AML-193 (cell line): ENCODE data around the gene POLE.
A peak's percentile ranks its signal among the peaks of the same experiment; 100 is the strongest.
"Not testable (repeated sequence)": the region's sequence is repeated elsewhere in the genome, so short reads cannot be mapped to it uniquely, and the experiment has no call there.

Source experiments
- DNase-seq, 2 experiments: peaks; one replicate each; lab custom pipeline; 2025; lab: John Stamatoyannopoulos, UW

The POLE gene

GRCh38 chr12:132614861-132615578 is 72.1 kb downstream of the POLE start:
- DNase-seq = peak; percentile 54 to 75

GRCh38 chr12:132614029-132614428 is 73.1 kb downstream of the POLE start:
- DNase-seq = no peak

GRCh38 chr12:132611620-132612019 is 75.5 kb downstream of the POLE start:
- no peak for DNase-seq

GRCh38 chr12:132610866-132611602 is 76.1 kb downstream of the POLE start:
- no peak for DNase-seq

GRCh38 chr12:132610051-132610759 is 76.9 kb downstream of the POLE start, which contains the start of gene LRCOL1:
Gene LRCOL1 (minus strand): TSS chr12:132610582. CDS start chr12:132606251, 4,331 bp downstream.
- no peak for DNase-seq

GRCh38 chr12:132608231-132609171 is 78.6 kb downstream of the POLE start:
- no peak for DNase-seq

GRCh38 chr12:132606927-132607326 is 80.2 kb downstream of the POLE start:
- no peak for DNase-seq

- no peak for DNase-seq
These were observed 80.7 kb downstream of the POLE start for GRCh38 chr12:132606466-132606865.

GRCh38 chr12:132605892-132606291 is 81.2 kb downstream of the POLE start:
- DNase-seq = no peak

GRCh38 chr12:132604668-132605441 is 82.3 kb downstream of the POLE start:
- DNase-seq = no peak

GRCh38 chr12:132604151-132604618 is 83.0 kb downstream of the POLE start:
- DNase-seq = no peak

GRCh38 chr12:132603240-132604150 is 83.6 kb downstream of the POLE start:
- no peak for DNase-seq

- no peak for DNase-seq
These were observed 84.4 kb downstream of the POLE start for GRCh38 chr12:132602572-132603239.

GRCh38 chr12:132601171-132601883 is 85.8 kb downstream of the POLE start:
- DNase-seq = no peak

- DNase-seq = peak; percentile 6 to 26
These were observed 86.8 kb downstream of the POLE start for GRCh38 chr12:132600048-132601032.

GRCh38 chr12:132599502-132599901 is 87.6 kb downstream of the POLE start:
- not testable (repeated sequence) for DNase-seq
